MM.1S (cell line): Measurements from ENCODE around the gene PPP6R1.

Experiments
- EZH2 ChIP-seq: fragments of 300-600 bp; sonication (generic); optimal IDR thresholded peaks from 2 replicates; pipeline ENCODE3; 2017; ENCODE audit warnings: low read depth, mild to moderate bottlenecking, antibody characterized with exemption, low read length, mixed read lengths
- EZH2phosphoT487 ChIP-seq: fragments of 300-600 bp; sonication (generic); IDR thresholded peaks from 2 replicates; pipeline ENCODE4 v1.6.1; 2018; ENCODE audit warnings: antibody characterized with exemption, low read length
- TF ChIP-seq, protein P1 (sequence below): fragments of 300-600 bp; sonication (generic); IDR thresholded peaks from 2 replicates; pipeline ENCODE4 v1.5.1; 2016; ENCODE audit warnings: antibody characterized with exemption, low read length, mixed read lengths

DNA sequence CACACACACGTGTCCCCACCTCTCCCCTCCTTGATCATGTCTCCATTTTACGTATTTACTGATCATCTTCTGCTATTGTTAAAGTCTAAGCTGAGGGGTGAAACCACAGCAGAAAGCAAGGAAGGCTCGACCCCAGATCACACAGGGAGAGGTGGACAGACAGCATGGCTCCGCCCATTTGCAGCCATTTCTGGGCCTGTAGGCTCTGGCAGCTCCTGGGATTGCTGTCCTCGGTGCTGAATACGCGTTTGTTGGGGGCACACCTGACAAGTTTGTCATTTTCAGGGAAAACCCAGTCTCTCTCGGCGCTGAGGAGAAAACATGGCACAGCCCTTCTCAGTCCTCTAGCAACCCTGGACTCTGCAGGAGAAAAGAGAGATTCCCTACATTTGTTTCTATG lies 38.3 kb downstream of the PPP6R1 start:
- TF ChIP-seq EZH2 (no peak), EZH2phosphoT487 (no peak)
- TF ChIP-seq, protein P1, sequence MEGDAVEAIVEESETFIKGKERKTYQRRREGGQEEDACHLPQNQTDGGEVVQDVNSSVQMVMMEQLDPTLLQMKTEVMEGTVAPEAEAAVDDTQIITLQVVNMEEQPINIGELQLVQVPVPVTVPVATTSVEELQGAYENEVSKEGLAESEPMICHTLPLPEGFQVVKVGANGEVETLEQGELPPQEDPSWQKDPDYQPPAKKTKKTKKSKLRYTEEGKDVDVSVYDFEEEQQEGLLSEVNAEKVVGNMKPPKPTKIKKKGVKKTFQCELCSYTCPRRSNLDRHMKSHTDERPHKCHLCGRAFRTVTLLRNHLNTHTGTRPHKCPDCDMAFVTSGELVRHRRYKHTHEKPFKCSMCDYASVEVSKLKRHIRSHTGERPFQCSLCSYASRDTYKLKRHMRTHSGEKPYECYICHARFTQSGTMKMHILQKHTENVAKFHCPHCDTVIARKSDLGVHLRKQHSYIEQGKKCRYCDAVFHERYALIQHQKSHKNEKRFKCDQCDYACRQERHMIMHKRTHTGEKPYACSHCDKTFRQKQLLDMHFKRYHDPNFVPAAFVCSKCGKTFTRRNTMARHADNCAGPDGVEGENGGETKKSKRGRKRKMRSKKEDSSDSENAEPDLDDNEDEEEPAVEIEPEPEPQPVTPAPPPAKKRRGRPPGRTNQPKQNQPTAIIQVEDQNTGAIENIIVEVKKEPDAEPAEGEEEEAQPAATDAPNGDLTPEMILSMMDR = no peak
